22Rv1 (cell line): ENCODE measurements around the gene TGFBRAP1.

Experiments
- CTCF ChIP-seq: fragments of 450-650 bp; IDR thresholded peaks from 2 replicates; pipeline ENCODE4 v1.5.1; 2017; ENCODE audit warnings: mild to moderate bottlenecking
- ZFX ChIP-seq: fragments of 450-650 bp; IDR thresholded peaks from 2 replicates; pipeline ENCODE4 v1.6.1; 2017; ENCODE audit warnings: antibody characterized with exemption, borderline replicate concordance

DNA sequence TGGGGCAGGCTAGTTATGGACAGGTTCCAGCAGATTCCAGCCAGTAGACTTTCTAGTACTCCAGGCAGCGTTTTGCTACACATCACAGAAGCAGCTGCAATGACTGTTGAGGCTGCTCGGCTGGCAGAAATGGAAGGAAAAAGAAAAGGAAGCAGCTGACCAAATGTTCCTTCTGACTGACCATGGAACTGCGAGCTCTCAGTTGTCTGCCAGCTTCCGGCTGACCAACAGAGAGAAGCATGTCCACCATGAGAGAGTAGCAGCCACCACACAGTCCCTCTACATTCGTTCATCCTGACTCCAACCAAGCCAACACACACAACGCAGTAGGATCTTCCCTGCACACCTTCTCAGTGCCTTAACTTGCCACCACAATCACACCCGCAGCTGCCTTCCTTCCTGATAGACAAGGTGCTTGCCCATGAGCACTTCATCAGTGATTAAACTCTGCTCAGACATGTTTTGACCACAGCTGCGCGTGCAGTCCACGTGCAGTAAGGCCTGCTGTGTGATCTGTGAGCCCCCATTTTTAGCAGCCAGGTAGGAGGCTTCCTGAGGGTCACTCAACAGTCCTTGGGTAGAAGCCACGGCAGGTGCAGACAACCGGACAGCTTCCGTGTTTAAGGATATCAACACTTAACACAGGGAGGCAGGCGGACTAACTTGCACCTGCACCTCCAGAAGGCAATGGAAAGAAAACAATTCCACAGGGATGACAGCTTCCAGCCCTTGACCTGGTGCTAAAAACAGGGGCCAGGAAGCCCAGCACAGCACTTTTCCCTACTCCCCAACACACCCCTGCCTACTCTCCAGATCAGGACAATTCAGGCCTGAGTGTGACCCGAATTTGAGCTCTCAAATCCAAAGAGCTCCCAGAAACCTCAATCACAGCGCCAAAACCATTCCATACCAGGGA lies 996 bp downstream of the TGFBRAP1 start:
- no peak for TF ChIP-seq CTCF
- no peak for TF ChIP-seq ZFX
